Effector CD4-positive, alpha-beta T cell (primary cell): ENCODE results near the gene PLEKHG7.

Experiments
- DNase-seq: peaks from one replicate; pipeline ENCODE4 v3.0.0-alpha.2; 2020

The PLEKHG7 gene

DNA sequence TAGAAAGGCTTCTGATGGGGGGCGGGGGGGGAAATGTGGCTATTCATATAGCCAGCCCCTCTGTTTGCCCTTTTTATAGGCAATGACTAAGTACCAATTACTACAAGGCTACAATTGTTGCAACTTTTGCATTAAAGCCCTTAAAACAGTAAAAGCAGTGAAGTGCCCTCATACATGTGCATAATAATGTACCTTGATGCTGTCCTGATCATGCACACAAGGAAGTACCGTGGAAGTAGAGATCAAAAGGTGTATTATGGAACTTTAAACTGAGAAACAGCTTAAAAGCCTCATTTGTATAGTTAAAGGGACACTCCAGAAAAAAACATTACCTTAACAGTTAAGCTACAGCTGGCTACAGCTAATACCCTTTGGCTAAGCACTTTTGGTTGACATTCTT is 111.8 kb downstream of the PLEKHG7 start:
- DNase-seq = no peak

DNA sequence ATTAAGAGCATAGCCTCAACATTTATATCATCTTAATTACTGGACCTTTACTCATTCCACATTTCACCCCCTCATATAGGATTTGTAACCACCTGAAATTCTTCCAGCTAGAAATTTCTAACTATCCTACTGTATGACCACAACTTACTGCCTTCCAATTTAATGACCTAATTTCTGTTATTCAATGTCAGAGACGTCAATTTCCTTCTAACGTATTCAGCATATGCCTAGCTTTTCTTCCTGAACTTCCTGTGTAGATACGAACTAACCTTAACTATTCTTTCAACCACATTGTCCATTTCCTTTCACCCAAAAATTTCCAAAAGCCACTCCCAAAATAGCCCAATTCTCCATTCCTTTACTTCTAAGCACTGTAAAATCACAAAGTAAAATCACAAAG is 118.4 kb downstream of the PLEKHG7 start:
- no peak for DNase-seq
